HepG2 (cell line): Measurements from ENCODE around the gene HRH3. TPM values are rescaled to one million over a fixed set of nuclear protein-coding genes. Genes with fewer than 3 reads are reported as not detected.

Experiments used
- BORCS8-MEF2B ChIP-seq: sonication (generic); formaldehyde crosslinking; IDR thresholded peaks from 2 replicates; pipeline ENCODE4 v1.8.0; 2022; ENCODE audit warnings: mild to moderate bottlenecking, missing genetic modification reagents
- HDAC6 ChIP-seq: fragments of 200-600 bp; sonication (generic); IDR thresholded peaks from 2 replicates; pipeline ENCODE4 v1.7.0; 2017; ENCODE audit warnings: mild to moderate bottlenecking, antibody characterized with exemption, low read length, low read depth
- ISX ChIP-seq: sonication (generic); formaldehyde crosslinking; conservative IDR thresholded peaks from 2 replicates; pipeline ENCODE4 v1.5.0; 2020; ENCODE audit warnings: missing genetic modification reagents
- MXD3 ChIP-seq: IDR thresholded peaks from 2 replicates; pipeline ENCODE4 v1.6.1; 2016; ENCODE audit warnings: mild to moderate bottlenecking, missing biosample characterization, missing genetic modification reagents
- NFKBIZ ChIP-seq: IDR thresholded peaks from 2 replicates; pipeline ENCODE4 v1.6.1; 2018; ENCODE audit warnings: missing genetic modification reagents, missing compliant biosample characterization
- NR2F2 ChIP-seq: IDR thresholded peaks from 2 replicates; pipeline ENCODE4 v1.6.1; 2012; ENCODE audit warnings: low read depth, inconsistent platforms, borderline replicate concordance
- PRMT3 ChIP-seq: sonication (generic); formaldehyde crosslinking; IDR thresholded peaks from 2 replicates; pipeline ENCODE4 v1.8.1; 2022; ENCODE audit warnings: low read depth, mild to moderate bottlenecking, moderate library complexity, missing genetic modification reagents, borderline replicate concordance
- RBAK ChIP-seq: sonication (generic); formaldehyde crosslinking; IDR thresholded peaks from 2 replicates; pipeline ENCODE4 v1.5.1; 2020; ENCODE audit warnings: mild to moderate bottlenecking, missing genetic modification reagents
- SP5 ChIP-seq: IDR thresholded peaks from 2 replicates; pipeline ENCODE4 v1.6.1; 2016; ENCODE audit warnings: low read depth, borderline replicate concordance
- TAF15 ChIP-seq: fragments of 200-400 bp; formaldehyde crosslinking; IDR thresholded peaks from one replicate; pipeline ENCODE4 v1.6.1; 2018; ENCODE audit warnings: mild to moderate bottlenecking, low read depth, low read length; ENCODE audit not compliant: poor library complexity, severe bottlenecking
- THRA ChIP-seq: sonication (generic); formaldehyde crosslinking; IDR thresholded peaks from 2 replicates; pipeline ENCODE4 v1.4.0; 2020; ENCODE audit warnings: missing genetic modification reagents, borderline replicate concordance
- ZBTB20 ChIP-seq: sonication (generic); formaldehyde crosslinking; IDR thresholded peaks from 2 replicates; pipeline ENCODE4 v1.8.1; 2023; ENCODE audit warnings: missing genetic modification reagents, low read depth, mild to moderate bottlenecking, borderline replicate concordance
- ZBTB3 ChIP-seq: sonication (generic); formaldehyde crosslinking; IDR thresholded peaks from 2 replicates; pipeline ENCODE4 v1.4.0; 2020; ENCODE audit warnings: low read depth, mild to moderate bottlenecking, moderate library complexity, missing genetic modification reagents, borderline replicate concordance
- ZNF225 ChIP-seq: sonication (generic); formaldehyde crosslinking; IDR thresholded peaks from 2 replicates; pipeline ENCODE4 v1.4.0; 2020; ENCODE audit warnings: mild to moderate bottlenecking, missing genetic modification reagents
- ZNF232 ChIP-seq: sonication (generic); formaldehyde crosslinking; IDR thresholded peaks from 2 replicates; pipeline ENCODE4 v1.4.0; 2020; ENCODE audit warnings: missing genetic modification reagents, borderline replicate concordance
- ZNF580 ChIP-seq: IDR thresholded peaks from 2 replicates; pipeline ENCODE4 v1.6.1; 2016; ENCODE audit warnings: low read depth, borderline replicate concordance
- polyA plus RNA-seq, 8 experiments: library from polyadenylated mRNA; depleted of rRNA in 3 of 8; stranded (reverse) in 7 of 8; unstranded in 1 of 8; fragments of >200 nt; fragmentation: Illumina TruSeq in 4 of 8; extraction: Trizol in 4 of 8; gene quantifications; 2 replicates each; pipeline versions ENCODE4 v1.2.1 to v1.2.3, GENCODE V29; 2011 to 2016; ENCODE audit warnings: low read depth in 4 of 8, missing spikeins in 1 of 8, mixed read lengths in 1 of 8; ENCODE audit not compliant: insufficient read depth in 1 of 8
- total RNA-seq, 5 experiments: library from RNA; depleted of rRNA; stranded (reverse); fragments of >200 nt; fragmentation: Illumina TruSeq; extraction: Trizol; gene quantifications; 2 replicates each; pipeline ENCODE4 v1.2.3, GENCODE V29; 2016; ENCODE audit warnings: low read depth in 1 of 5
- TF ChIP-seq, protein P1 (sequence below): sonication (generic); formaldehyde crosslinking; IDR thresholded peaks from 2 replicates; pipeline ENCODE4 v1.8.0; 2022; ENCODE audit warnings: mild to moderate bottlenecking, missing genetic modification reagents
- TF ChIP-seq, protein P2 (sequence below): sonication (generic); formaldehyde crosslinking; IDR thresholded peaks from 2 replicates; pipeline ENCODE4 v1.4.0; 2020; ENCODE audit warnings: mild to moderate bottlenecking, low read depth, missing genetic modification reagents
- TF ChIP-seq, protein P3 (sequence below): sonication (generic); formaldehyde crosslinking; IDR thresholded peaks from 2 replicates; pipeline ENCODE4 v1.5.0; 2020; ENCODE audit warnings: missing genetic modification reagents

HRH3 gene
- total and polyA plus RNA-seq, 2 of the 13 experiments (the other 11 are each of a cell fraction or from before 2014, with no cell fraction given) = 0.18 TPM; not detected in 1

DNA sequence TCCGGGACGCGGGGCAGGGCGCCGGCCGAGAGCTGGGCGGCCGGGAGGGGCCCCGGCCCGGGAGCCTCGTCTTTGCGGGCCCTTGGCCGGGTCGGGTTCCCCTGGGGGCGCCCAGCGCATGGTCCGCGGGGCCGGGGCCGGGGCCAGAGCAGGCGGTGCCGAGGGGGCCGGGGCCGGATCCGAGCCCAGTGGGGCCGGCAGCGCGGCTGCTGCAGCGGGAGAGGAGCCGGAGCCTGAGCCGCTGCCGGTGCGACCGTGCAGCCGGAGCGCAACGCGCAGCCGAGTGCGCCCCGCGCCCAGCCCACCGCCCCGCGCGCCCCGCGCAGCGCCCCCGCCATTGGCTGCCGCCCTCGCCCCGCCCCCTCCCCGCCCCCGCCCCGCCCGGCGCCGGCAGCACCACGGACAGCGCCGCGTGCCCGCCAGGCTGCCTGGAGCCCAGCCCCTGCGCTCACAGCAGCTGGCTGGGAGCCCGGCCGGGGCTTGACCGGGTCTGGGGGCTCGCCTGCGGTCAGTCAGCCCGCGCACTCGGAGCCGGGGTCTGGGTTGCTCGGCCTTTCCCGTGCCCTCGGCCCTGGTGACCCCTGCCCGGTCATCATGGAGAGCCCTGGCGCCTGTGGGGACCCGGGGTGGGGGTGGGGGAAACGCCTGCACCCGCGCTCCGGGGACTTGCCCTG lies at the start of gene HRH3 (continued):
- TF ChIP-seq HDAC6 (no peak), PRMT3 (peak; percentile 35; the same call in 1 of the 2 replicates), RBAK (no peak), NR2F2 (no peak), ZNF225 (CRISPR knock-in tag) (0 out of 2 replicates have a peak, but pooled peaks have one; percentile 77), THRA (CRISPR knock-in tag) (peak; percentile 84), NFKBIZ (CRISPR knock-in tag) (0 out of 2 replicates have a peak, but pooled peaks have one; percentile 56), ZNF580 (CRISPR knock-in tag) (peak; percentile 92; the same call in 1 of the 2 replicates), TAF15 (no peak), ISX (CRISPR knock-in tag) (0 out of 2 replicates have a peak, but pooled peaks have one; percentile 53), ZBTB3 (CRISPR knock-in tag) (no peak), ZBTB20 (no peak), BORCS8-MEF2B (CRISPR knock-in tag) (peak; percentile 81), MXD3 (CRISPR knock-in tag) (peak; percentile 93), SP5 (CRISPR knock-in tag) (no peak), ZNF232 (CRISPR knock-in tag) (peak; percentile 56; the same call in 1 of the 2 replicates)
- TF ChIP-seq, protein P1, sequence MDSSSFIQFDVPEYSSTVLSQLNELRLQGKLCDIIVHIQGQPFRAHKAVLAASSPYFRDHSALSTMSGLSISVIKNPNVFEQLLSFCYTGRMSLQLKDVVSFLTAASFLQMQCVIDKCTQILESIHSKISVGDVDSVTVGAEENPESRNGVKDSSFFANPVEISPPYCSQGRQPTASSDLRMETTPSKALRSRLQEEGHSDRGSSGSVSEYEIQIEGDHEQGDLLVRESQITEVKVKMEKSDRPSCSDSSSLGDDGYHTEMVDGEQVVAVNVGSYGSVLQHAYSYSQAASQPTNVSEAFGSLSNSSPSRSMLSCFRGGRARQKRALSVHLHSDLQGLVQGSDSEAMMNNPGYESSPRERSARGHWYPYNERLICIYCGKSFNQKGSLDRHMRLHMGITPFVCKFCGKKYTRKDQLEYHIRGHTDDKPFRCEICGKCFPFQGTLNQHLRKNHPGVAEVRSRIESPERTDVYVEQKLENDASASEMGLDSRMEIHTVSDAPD (CRISPR knock-in tag) = no peak
- TF ChIP-seq, protein P2, sequence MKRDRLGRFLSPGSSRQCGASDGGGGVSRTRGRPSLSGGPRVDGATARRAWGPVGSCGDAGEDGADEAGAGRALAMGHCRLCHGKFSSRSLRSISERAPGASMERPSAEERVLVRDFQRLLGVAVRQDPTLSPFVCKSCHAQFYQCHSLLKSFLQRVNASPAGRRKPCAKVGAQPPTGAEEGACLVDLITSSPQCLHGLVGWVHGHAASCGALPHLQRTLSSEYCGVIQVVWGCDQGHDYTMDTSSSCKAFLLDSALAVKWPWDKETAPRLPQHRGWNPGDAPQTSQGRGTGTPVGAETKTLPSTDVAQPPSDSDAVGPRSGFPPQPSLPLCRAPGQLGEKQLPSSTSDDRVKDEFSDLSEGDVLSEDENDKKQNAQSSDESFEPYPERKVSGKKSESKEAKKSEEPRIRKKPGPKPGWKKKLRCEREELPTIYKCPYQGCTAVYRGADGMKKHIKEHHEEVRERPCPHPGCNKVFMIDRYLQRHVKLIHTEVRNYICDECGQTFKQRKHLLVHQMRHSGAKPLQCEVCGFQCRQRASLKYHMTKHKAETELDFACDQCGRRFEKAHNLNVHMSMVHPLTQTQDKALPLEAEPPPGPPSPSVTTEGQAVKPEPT (CRISPR knock-in tag) = 0 out of 2 replicates have a peak, but pooled peaks have one; percentile 23
- TF ChIP-seq, protein P3, sequence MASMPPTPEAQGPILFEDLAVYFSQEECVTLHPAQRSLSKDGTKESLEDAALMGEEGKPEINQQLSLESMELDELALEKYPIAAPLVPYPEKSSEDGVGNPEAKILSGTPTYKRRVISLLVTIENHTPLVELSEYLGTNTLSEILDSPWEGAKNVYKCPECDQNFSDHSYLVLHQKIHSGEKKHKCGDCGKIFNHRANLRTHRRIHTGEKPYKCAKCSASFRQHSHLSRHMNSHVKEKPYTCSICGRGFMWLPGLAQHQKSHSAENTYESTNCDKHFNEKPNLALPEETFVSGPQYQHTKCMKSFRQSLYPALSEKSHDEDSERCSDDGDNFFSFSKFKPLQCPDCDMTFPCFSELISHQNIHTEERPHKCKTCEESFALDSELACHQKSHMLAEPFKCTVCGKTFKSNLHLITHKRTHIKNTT = no peak
